Measurements from ENCODE around the gene LAMTOR1. TPM values are rescaled to one million over a fixed set of nuclear protein-coding genes. Genes with fewer than 3 reads are reported as not detected.

The LAMTOR1 gene
- total RNA-seq, 3 donors from 2014 or later = 77.6 to 82.1 (median 78.2) TPM

GRCh38 chr11:72111300-72112142 lies 8.4 kb upstream of the LAMTOR1 start:
- Mint-ChIP-seq H3K36me3 (ENCODE audit: insufficient read depth) (peaks cover 16% of the 10 kb centered on the region), H3K9me3 (no peaks in the 10 kb centered on the region), H3K4me1 (ENCODE audit: low read depth) (peaks cover 25% of the 10 kb centered on the region), H3K4me3 (peak overlapping the region; percentile 96), H3K27me3 (ENCODE audit: low read depth) (no peaks in the 10 kb centered on the region)
- DNase-seq = no peak
- no peak for ATAC-seq

GRCh38 chr11:72105888-72106287 lies 2.8 kb upstream of the LAMTOR1 start, which contains the start of gene TOMT:
Gene TOMT, plus strand, starts transcription at chr11:72105924. Its CDS starts 28 bp downstream, at chr11:72105952.
- ATAC-seq (no peak), DNase-seq (no peak)
- Mint-ChIP-seq H3K36me3 (ENCODE audit: insufficient read depth) (peaks cover 18% of the 10 kb centered on the region), H3K4me1 (ENCODE audit: low read depth) (peaks cover 37% of the 10 kb centered on the region), H3K9me3 (no peaks in the 10 kb centered on the region), H3K27me3 (ENCODE audit: low read depth) (no peaks in the 10 kb centered on the region), H3K4me3 (no peak within 1 kb of the TSS)

- Mint-ChIP-seq H3K36me3 (ENCODE audit: insufficient read depth) (peaks cover 12% of the 10 kb centered on the region), H3K4me3 (peak overlapping the region; percentile 90), H3K4me1 (ENCODE audit: low read depth) (peaks cover 43% of the 10 kb centered on the region), H3K9me3 (no peaks in the 10 kb centered on the region), H3K27me3 (ENCODE audit: low read depth) (no peaks in the 10 kb centered on the region)
- DNase-seq (no peak), ATAC-seq (no peak)
These were observed 664 bp upstream of the LAMTOR1 start for GRCh38 chr11:72103754-72104167.

GRCh38 chr11:72102631-72102945 lies 509 bp downstream of the LAMTOR1 start:
- H3K4me1 Mint-ChIP-seq (ENCODE audit: low read depth) = peaks cover 43% of the 10 kb centered on the region
- H3K36me3 Mint-ChIP-seq (ENCODE audit: insufficient read depth) = peaks cover 12% of the 10 kb centered on the region
- H3K9me3 Mint-ChIP-seq = no peaks in the 10 kb centered on the region
- H3K4me3 Mint-ChIP-seq = peak overlapping the region; percentile 90
- no peaks in the 10 kb centered on the region for H3K27me3 Mint-ChIP-seq (ENCODE audit: low read depth)
- DNase-seq (no peak), ATAC-seq (peak; percentile 8 to 11)

GRCh38 chr11:72102162-72102561 lies 935 bp downstream of the LAMTOR1 start:
- peaks cover 9% of the 10 kb centered on the region for H3K36me3 Mint-ChIP-seq (ENCODE audit: insufficient read depth)
- peak overlapping the region; percentile 90 for H3K4me3 Mint-ChIP-seq
- H3K4me1 Mint-ChIP-seq (ENCODE audit: low read depth) = peaks cover 40% of the 10 kb centered on the region
- no peaks in the 10 kb centered on the region for H3K27me3 Mint-ChIP-seq (ENCODE audit: low read depth)
- H3K9me3 Mint-ChIP-seq = no peaks in the 10 kb centered on the region
- DNase-seq = no peak
- no peak for ATAC-seq

GRCh38 chr11:72100462-72100861 lies 2.6 kb downstream of the LAMTOR1 start:
- Mint-ChIP-seq H3K4me1 (ENCODE audit: low read depth) (peaks cover 39% of the 10 kb centered on the region), H3K9me3 (no peaks in the 10 kb centered on the region), H3K36me3 (ENCODE audit: insufficient read depth) (peaks cover 13% of the 10 kb centered on the region), H3K4me3 (no peak overlapping the region), H3K27me3 (ENCODE audit: low read depth) (no peaks in the 10 kb centered on the region)
- ATAC-seq = no peak
- no peak for DNase-seq

- Mint-ChIP-seq H3K9me3 (no peaks in the 10 kb centered on the region), H3K4me1 (ENCODE audit: low read depth) (peaks cover 37% of the 10 kb centered on the region), H3K27me3 (ENCODE audit: low read depth) (no peaks in the 10 kb centered on the region), H3K4me3 (no peak overlapping the region), H3K36me3 (ENCODE audit: insufficient read depth) (peaks cover 11% of the 10 kb centered on the region)
- DNase-seq = no peak
- ATAC-seq = no peak
These were observed 3.1 kb downstream of the LAMTOR1 start for GRCh38 chr11:72100009-72100408.

GRCh38 chr11:72098741-72099140 lies 4.4 kb downstream of the LAMTOR1 start:
- H3K36me3 Mint-ChIP-seq (ENCODE audit: insufficient read depth) = peaks cover 11% of the 10 kb centered on the region
- ATAC-seq = no peak

GRCh38 chr11:72091292-72091691 lies 11.8 kb downstream of the LAMTOR1 start:
- Mint-ChIP-seq H3K4me3 (no peak overlapping the region), H3K36me3 (ENCODE audit: insufficient read depth) (no peaks in the 10 kb centered on the region), H3K4me1 (ENCODE audit: low read depth) (peaks cover 13% of the 10 kb centered on the region), H3K27me3 (ENCODE audit: low read depth) (no peaks in the 10 kb centered on the region), H3K9me3 (no peaks in the 10 kb centered on the region)
- ATAC-seq (peak; percentile 92 to 93), DNase-seq (peak; percentile 68)

More at GRCh38 chr11:72098741-72099140, 4.4 kb downstream of the LAMTOR1 start:
- Mint-ChIP-seq H3K4me1 (ENCODE audit: low read depth) (peaks cover 28% of the 10 kb centered on the region), H3K27me3 (ENCODE audit: low read depth) (no peaks in the 10 kb centered on the region), H3K9me3 (no peaks in the 10 kb centered on the region), H3K4me3 (no peak overlapping the region)
- DNase-seq = no peak

- no peak overlapping the region for H3K4me3 Mint-ChIP-seq
- no peaks in the 10 kb centered on the region for H3K27me3 Mint-ChIP-seq (ENCODE audit: low read depth)
- ATAC-seq = peak in 1 of 2 donors; percentile 33
- H3K36me3 Mint-ChIP-seq (ENCODE audit: insufficient read depth) = peaks cover 4% of the 10 kb centered on the region
- DNase-seq = no peak
- no peaks in the 10 kb centered on the region for H3K9me3 Mint-ChIP-seq
- peaks cover 13% of the 10 kb centered on the region for H3K4me1 Mint-ChIP-seq (ENCODE audit: low read depth)
These were observed 14.9 kb downstream of the LAMTOR1 start for GRCh38 chr11:72088076-72088808.

- H3K4me1 Mint-ChIP-seq (ENCODE audit: low read depth) = peaks cover 16% of the 10 kb centered on the region
- H3K27me3 Mint-ChIP-seq (ENCODE audit: low read depth) = no peaks in the 10 kb centered on the region
- no peaks in the 10 kb centered on the region for H3K9me3 Mint-ChIP-seq
- DNase-seq (no peak), ATAC-seq (no peak)
- peaks cover 4% of the 10 kb centered on the region for H3K36me3 Mint-ChIP-seq (ENCODE audit: insufficient read depth)
- no peak overlapping the region for H3K4me3 Mint-ChIP-seq
These were observed 17.3 kb downstream of the LAMTOR1 start for GRCh38 chr11:72085621-72086351.

- Mint-ChIP-seq H3K4me3 (no peak overlapping the region), H3K4me1 (ENCODE audit: low read depth) (peaks cover 19% of the 10 kb centered on the region), H3K36me3 (ENCODE audit: insufficient read depth) (peaks cover 4% of the 10 kb centered on the region), H3K9me3 (no peaks in the 10 kb centered on the region), H3K27me3 (ENCODE audit: low read depth) (no peaks in the 10 kb centered on the region)
- ATAC-seq = no peak
- DNase-seq = no peak
These were observed 18.1 kb downstream of the LAMTOR1 start for GRCh38 chr11:72084965-72085364.

GRCh38 chr11:72084076-72084475 lies 19.0 kb downstream of the LAMTOR1 start:
- Mint-ChIP-seq H3K4me3 (no peak overlapping the region), H3K27me3 (ENCODE audit: low read depth) (no peaks in the 10 kb centered on the region), H3K4me1 (ENCODE audit: low read depth) (peaks cover 23% of the 10 kb centered on the region), H3K36me3 (ENCODE audit: insufficient read depth) (peaks cover 4% of the 10 kb centered on the region), H3K9me3 (no peaks in the 10 kb centered on the region)
- DNase-seq = no peak
- ATAC-seq = no peak

GRCh38 chr11:72083414-72083813 lies 19.7 kb downstream of the LAMTOR1 start:
- no peak for ATAC-seq
- Mint-ChIP-seq H3K27me3 (ENCODE audit: low read depth) (no peaks in the 10 kb centered on the region), H3K4me1 (ENCODE audit: low read depth) (peaks cover 28% of the 10 kb centered on the region), H3K36me3 (ENCODE audit: insufficient read depth) (peaks cover 4% of the 10 kb centered on the region), H3K9me3 (no peaks in the 10 kb centered on the region), H3K4me3 (no peak overlapping the region)
- DNase-seq = no peak

Data from activated T-cell treated with anti-CD3 and anti-CD28 coated beads, Interleukin-2, amount 50 U/mL, for 4 hours (primary cell).